Measurements from ENCODE around the gene UBAC1. TPM values are rescaled to one million over a fixed set of nuclear protein-coding genes. Genes with fewer than 3 reads are reported as not detected.

The UBAC1 gene
- polyA plus RNA-seq, 2 donors = 40.7 to 43.4 TPM

GRCh38 chr9:135994501-135995192 is 33.5 kb upstream of the UBAC1 start:
- WGBS, 2 donors = 63 to 71% methylated on average over 19 to 20 of the region's 20 CpGs
- no peaks in the 10 kb centered on the region for H3K36me3 ChIP-seq (ENCODE audit: control insufficient read depth in 2 of 2, insufficient read depth in 2 of 2, low read length in 1 of 2)
- H3K27me3 ChIP-seq (ENCODE audit: control insufficient read depth in 1 of 2, insufficient read depth in 2 of 2, low read length in 2 of 2) = no peaks in the 10 kb centered on the region
- H3K9me3 ChIP-seq (ENCODE audit: control insufficient read depth in 2 of 2, insufficient read depth in 1 of 2, low read depth in 1 of 2, low read length in 1 of 2) = no peaks in the 10 kb centered on the region
- H3K4me3 ChIP-seq (ENCODE audit: low read depth in 1 of 2, low read length in 2 of 2) = no peak overlapping the region
- peaks cover 0 to 7% of the 10 kb centered on the region in 2 donors for H3K4me1 ChIP-seq (ENCODE audit: control insufficient read depth in 2 of 2, insufficient read depth in 2 of 2, low read length in 1 of 2)
- H3K27ac ChIP-seq (ENCODE audit: low read depth in 2 of 2, low read length in 1 of 2) = no peak overlapping the region

- Histone ChIP-seq H3K4me1 (ENCODE audit: control insufficient read depth in 2 of 2, insufficient read depth in 2 of 2, low read length in 1 of 2) (peaks cover 0 to 7% of the 10 kb centered on the region in 2 donors), H3K36me3 (ENCODE audit: control insufficient read depth in 2 of 2, insufficient read depth in 2 of 2, low read length in 1 of 2) (no peaks in the 10 kb centered on the region), H3K27ac (ENCODE audit: low read depth in 2 of 2, low read length in 1 of 2) (peak overlapping the region in 1 of 2 donors; percentile 11), H3K9me3 (ENCODE audit: control insufficient read depth in 2 of 2, insufficient read depth in 1 of 2, low read depth in 1 of 2, low read length in 1 of 2) (no peaks in the 10 kb centered on the region), H3K27me3 (ENCODE audit: control insufficient read depth in 1 of 2, insufficient read depth in 2 of 2, low read length in 2 of 2) (no peaks in the 10 kb centered on the region), H3K4me3 (ENCODE audit: low read depth in 1 of 2, low read length in 2 of 2) (no peak overlapping the region)
- WGBS, 2 donors = 77 to 81% methylated on average over 27 of the region's 27 CpGs
These were observed 32.8 kb upstream of the UBAC1 start for GRCh38 chr9:135993765-135994500.

GRCh38 chr9:135993409-135993742 is 32.2 kb upstream of the UBAC1 start:
- Histone ChIP-seq H3K9me3 (ENCODE audit: control insufficient read depth in 2 of 2, insufficient read depth in 1 of 2, low read depth in 1 of 2, low read length in 1 of 2) (no peaks in the 10 kb centered on the region), H3K36me3 (ENCODE audit: control insufficient read depth in 2 of 2, insufficient read depth in 2 of 2, low read length in 1 of 2) (no peaks in the 10 kb centered on the region), H3K27ac (ENCODE audit: low read depth in 2 of 2, low read length in 1 of 2) (peak overlapping the region; percentile 69 to 76), H3K4me1 (ENCODE audit: control insufficient read depth in 2 of 2, insufficient read depth in 2 of 2, low read length in 1 of 2) (peaks cover 0 to 7% of the 10 kb centered on the region in 2 donors), H3K27me3 (ENCODE audit: control insufficient read depth in 1 of 2, insufficient read depth in 2 of 2, low read length in 2 of 2) (no peaks in the 10 kb centered on the region), H3K4me3 (ENCODE audit: low read depth in 1 of 2, low read length in 2 of 2) (no peak overlapping the region)
- 47 to 60% methylated on average over 13 of the region's 13 CpGs for WGBS, 2 donors

- peak overlapping the region; percentile 71 to 76 for H3K27ac ChIP-seq (ENCODE audit: low read depth in 2 of 2, low read length in 1 of 2)
- no peak overlapping the region for H3K4me3 ChIP-seq (ENCODE audit: low read depth in 1 of 2, low read length in 2 of 2)
- WGBS, 2 donors = 4 to 8% methylated on average over 31 to 32 of the region's 32 CpGs
- no peaks in the 10 kb centered on the region for H3K36me3 ChIP-seq (ENCODE audit: control insufficient read depth in 2 of 2, insufficient read depth in 2 of 2, low read length in 1 of 2)
- H3K4me1 ChIP-seq (ENCODE audit: control insufficient read depth in 2 of 2, insufficient read depth in 2 of 2, low read length in 1 of 2) = peaks cover 0 to 7% of the 10 kb centered on the region in 2 donors
- no peaks in the 10 kb centered on the region for H3K9me3 ChIP-seq (ENCODE audit: control insufficient read depth in 2 of 2, insufficient read depth in 1 of 2, low read depth in 1 of 2, low read length in 1 of 2)
- H3K27me3 ChIP-seq (ENCODE audit: control insufficient read depth in 1 of 2, insufficient read depth in 2 of 2, low read length in 2 of 2) = no peaks in the 10 kb centered on the region
These were observed 31.6 kb upstream of the UBAC1 start for GRCh38 chr9:135992486-135993408.

- Histone ChIP-seq H3K36me3 (ENCODE audit: control insufficient read depth in 2 of 2, insufficient read depth in 2 of 2, low read length in 1 of 2) (no peaks in the 10 kb centered on the region), H3K4me1 (ENCODE audit: control insufficient read depth in 2 of 2, insufficient read depth in 2 of 2, low read length in 1 of 2) (peaks cover 0 to 7% of the 10 kb centered on the region in 2 donors), H3K4me3 (ENCODE audit: low read depth in 1 of 2, low read length in 2 of 2) (no peak overlapping the region), H3K27ac (ENCODE audit: low read depth in 2 of 2, low read length in 1 of 2) (peak overlapping the region in 1 of 2 donors; percentile 16), H3K9me3 (ENCODE audit: control insufficient read depth in 2 of 2, insufficient read depth in 1 of 2, low read depth in 1 of 2, low read length in 1 of 2) (no peaks in the 10 kb centered on the region), H3K27me3 (ENCODE audit: control insufficient read depth in 1 of 2, insufficient read depth in 2 of 2, low read length in 2 of 2) (no peaks in the 10 kb centered on the region)
- WGBS, 2 donors = 83 to 84% methylated on average over 18 of the region's 18 CpGs
These were observed 30.6 kb upstream of the UBAC1 start for GRCh38 chr9:135991771-135992170.

GRCh38 chr9:135990468-135991429 is 29.6 kb upstream of the UBAC1 start:
- WGBS, 2 donors = 26 to 38% methylated on average over 16 to 21 of the region's 21 CpGs
- Histone ChIP-seq H3K9me3 (ENCODE audit: control insufficient read depth in 2 of 2, insufficient read depth in 1 of 2, low read depth in 1 of 2, low read length in 1 of 2) (no peaks in the 10 kb centered on the region), H3K27ac (ENCODE audit: low read depth in 2 of 2, low read length in 1 of 2) (no peak overlapping the region), H3K36me3 (ENCODE audit: control insufficient read depth in 2 of 2, insufficient read depth in 2 of 2, low read length in 1 of 2) (no peaks in the 10 kb centered on the region), H3K4me1 (ENCODE audit: control insufficient read depth in 2 of 2, insufficient read depth in 2 of 2, low read length in 1 of 2) (peaks cover 0 to 7% of the 10 kb centered on the region in 2 donors), H3K4me3 (ENCODE audit: low read depth in 1 of 2, low read length in 2 of 2) (no peak overlapping the region), H3K27me3 (ENCODE audit: control insufficient read depth in 1 of 2, insufficient read depth in 2 of 2, low read length in 2 of 2) (no peaks in the 10 kb centered on the region)

DNA sequence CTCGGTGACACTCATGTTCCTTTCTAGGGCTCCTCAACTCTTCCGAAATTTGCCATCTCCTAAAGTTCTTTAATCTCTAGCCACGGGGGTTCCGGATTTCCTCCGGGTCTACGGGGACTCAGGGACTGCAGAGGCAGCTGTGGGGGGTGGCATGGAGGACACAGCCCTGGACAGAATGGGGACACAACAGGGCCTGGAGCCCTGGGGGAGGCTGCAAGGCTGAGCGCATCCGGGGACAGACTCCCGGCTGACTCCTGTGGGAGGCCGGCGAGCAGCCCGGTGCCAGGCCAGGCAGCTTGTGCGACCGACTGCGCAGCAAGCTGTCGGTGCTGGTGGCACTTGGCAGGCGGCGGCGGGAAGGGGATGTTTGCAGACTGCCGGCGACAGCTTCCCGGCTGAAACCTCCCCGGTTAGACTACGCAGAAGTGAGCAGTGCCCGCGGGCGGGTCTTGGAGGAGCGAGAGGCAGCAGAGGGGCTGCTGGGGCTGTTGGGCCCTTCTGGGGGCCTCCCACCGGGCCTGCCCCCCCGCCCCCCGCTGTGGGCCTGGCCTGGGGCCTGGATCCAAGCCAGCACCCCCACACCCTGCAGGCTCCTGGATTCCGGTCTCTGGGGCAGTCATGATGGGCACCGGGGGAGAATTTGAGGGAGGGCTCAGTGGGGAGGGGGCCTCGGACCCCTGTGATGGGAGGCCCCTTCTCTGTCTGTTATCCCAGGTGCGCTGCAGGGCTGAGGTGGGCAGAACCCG is 28.7 kb upstream of the UBAC1 start:
- H3K4me3 ChIP-seq (ENCODE audit: low read depth in 1 of 2, low read length in 2 of 2) = no peak overlapping the region
- H3K27me3 ChIP-seq (ENCODE audit: control insufficient read depth in 1 of 2, insufficient read depth in 2 of 2, low read length in 2 of 2) = no peaks in the 10 kb centered on the region
- WGBS, 2 donors = 29 to 31% methylated on average over 30 to 36 of the region's 36 CpGs
- H3K4me1 ChIP-seq (ENCODE audit: control insufficient read depth in 2 of 2, insufficient read depth in 2 of 2, low read length in 1 of 2) = peaks cover 0 to 7% of the 10 kb centered on the region in 2 donors
- H3K36me3 ChIP-seq (ENCODE audit: control insufficient read depth in 2 of 2, insufficient read depth in 2 of 2, low read length in 1 of 2) = no peaks in the 10 kb centered on the region
- H3K27ac ChIP-seq (ENCODE audit: low read depth in 2 of 2, low read length in 1 of 2) = no peak overlapping the region
- H3K9me3 ChIP-seq (ENCODE audit: control insufficient read depth in 2 of 2, insufficient read depth in 1 of 2, low read depth in 1 of 2, low read length in 1 of 2) = no peaks in the 10 kb centered on the region

DNA sequence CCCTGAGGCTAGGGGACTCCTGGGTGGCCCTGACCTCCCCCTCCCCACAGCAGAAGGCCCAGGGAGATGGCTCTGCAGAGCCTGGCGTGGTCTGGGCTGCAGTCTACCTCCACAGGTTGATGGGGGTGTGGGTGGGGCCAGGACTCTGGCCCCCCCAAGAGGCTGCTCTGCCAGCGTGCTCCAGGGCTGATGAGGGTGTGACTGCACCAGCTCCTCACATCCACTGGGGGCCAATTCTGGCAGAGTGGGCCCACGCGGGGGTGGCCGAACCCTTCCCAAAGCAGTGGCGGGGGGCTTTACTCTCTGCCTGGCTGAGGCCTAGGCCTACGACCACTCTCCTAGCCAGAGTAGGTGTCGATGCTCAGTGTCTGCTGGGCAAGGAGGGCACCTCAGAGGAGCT is 28.0 kb upstream of the UBAC1 start:
- Histone ChIP-seq H3K27me3 (ENCODE audit: control insufficient read depth in 1 of 2, insufficient read depth in 2 of 2, low read length in 2 of 2) (no peaks in the 10 kb centered on the region), H3K27ac (ENCODE audit: low read depth in 2 of 2, low read length in 1 of 2) (no peak overlapping the region)
- WGBS, 2 donors = 79% methylated on average over 8 of the region's 8 CpGs

More for the DNA sequence above, 28.0 kb upstream of the UBAC1 start:
- no peaks in the 10 kb centered on the region for H3K9me3 ChIP-seq (ENCODE audit: control insufficient read depth in 2 of 2, insufficient read depth in 1 of 2, low read depth in 1 of 2, low read length in 1 of 2)
- H3K4me1 ChIP-seq (ENCODE audit: control insufficient read depth in 2 of 2, insufficient read depth in 2 of 2, low read length in 1 of 2) = peaks cover 0 to 7% of the 10 kb centered on the region in 2 donors
- H3K4me3 ChIP-seq (ENCODE audit: low read depth in 1 of 2, low read length in 2 of 2) = no peak overlapping the region
- no peaks in the 10 kb centered on the region for H3K36me3 ChIP-seq (ENCODE audit: control insufficient read depth in 2 of 2, insufficient read depth in 2 of 2, low read length in 1 of 2)

All from esophagus (tissue), 2 donors.